NCI-H526 (cell line): ENCODE results near the gene FTL.

Experiments
- DNase-seq, 2 experiments: peaks; one replicate each; lab custom pipeline; 2025; lab: John Stamatoyannopoulos, UW

FTL gene

DNA sequence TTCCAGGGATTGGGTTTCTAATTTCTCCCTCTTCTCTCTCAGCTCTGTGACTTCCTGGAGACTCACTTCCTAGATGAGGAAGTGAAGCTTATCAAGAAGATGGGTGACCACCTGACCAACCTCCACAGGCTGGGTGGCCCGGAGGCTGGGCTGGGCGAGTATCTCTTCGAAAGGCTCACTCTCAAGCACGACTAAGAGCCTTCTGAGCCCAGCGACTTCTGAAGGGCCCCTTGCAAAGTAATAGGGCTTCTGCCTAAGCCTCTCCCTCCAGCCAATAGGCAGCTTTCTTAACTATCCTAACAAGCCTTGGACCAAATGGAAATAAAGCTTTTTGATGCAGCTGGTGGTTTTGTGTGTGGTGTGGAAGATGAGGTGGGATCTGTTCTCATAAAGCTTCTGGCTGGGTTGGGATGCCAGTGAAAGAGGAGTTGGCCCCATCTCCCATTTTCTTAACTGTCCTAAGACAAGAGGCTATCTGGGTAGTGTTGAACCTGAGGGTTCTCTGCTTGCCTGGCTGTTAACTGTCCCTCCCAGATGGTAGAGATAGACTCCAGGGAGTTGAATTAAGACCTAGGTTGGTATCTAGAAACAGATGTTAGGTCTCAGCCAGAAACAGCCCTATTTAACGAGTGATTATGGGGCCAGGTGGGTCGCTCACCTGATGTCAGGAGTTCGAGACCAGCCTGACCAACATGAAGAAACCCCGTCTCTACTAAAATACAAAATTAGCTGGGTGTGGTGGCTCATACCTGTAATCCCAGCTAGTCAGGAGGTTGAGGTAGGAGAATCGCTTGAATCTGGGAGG is 1.6 kb downstream of the FTL start:
- no peak for DNase-seq

DNA sequence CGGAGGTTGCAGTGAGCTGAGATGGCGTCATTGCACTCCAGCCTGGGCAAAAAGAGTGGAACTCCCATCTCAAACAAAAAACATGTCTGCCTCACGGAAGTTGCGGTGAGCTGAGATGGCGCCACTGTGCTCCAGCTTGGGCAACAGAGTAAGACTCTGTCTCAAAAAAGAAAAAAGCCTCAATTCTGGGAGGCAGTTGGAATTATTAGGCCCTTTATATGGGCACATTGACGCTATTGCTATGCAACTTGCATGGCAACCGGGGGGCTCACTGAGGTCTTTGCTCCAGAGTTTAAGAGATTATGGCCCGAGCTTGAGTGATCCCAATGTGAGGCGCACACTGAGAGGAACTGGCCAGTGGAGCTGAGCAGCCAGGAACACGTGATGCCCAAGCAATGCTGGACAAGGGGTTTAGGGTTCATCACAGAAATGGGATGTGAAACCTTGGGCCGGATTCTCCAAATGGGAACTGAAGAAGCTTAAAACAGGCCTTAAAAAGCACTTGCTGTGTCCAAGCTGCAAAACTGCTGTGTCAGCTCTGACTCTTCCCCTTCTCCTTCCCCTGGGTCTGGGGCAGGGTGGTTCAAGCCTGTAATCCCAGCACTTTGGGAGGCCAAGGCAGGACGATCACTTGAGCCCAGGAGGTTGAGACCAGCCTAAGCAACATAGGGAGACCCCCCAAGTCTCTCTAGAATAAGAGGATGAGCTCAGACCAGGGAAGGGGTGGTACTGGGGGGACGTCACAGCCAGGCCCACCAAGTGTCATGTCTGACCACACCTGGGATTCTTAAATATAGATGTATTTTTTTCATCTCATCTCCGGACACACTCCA is 2.5 kb downstream of the FTL start:
- DNase-seq = no peak

DNA sequence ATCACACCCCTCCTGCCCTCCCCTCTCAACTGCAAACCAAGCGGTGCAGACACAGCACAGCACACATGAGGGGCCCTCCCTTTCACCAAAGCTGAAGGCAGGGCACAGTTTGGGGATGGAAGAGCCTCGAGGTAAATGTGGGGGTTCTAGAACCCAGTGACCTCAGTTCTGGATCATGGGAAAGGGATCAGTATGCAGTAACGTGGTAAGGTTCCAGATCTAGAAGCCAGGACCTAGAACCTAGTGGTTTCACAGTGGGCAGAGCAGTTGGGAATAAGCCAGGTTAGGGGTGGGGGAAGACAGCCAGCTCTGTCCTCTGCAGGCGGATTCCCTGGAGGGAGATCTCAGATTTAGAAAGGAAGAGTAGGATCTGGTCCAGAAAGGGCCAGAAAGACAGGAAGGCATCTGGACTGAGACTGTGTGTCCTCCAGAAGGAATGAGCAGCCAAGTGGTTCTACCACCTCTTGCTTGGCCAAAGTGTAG is 3.1 kb downstream of the FTL start:
- DNase-seq = no peak

DNA sequence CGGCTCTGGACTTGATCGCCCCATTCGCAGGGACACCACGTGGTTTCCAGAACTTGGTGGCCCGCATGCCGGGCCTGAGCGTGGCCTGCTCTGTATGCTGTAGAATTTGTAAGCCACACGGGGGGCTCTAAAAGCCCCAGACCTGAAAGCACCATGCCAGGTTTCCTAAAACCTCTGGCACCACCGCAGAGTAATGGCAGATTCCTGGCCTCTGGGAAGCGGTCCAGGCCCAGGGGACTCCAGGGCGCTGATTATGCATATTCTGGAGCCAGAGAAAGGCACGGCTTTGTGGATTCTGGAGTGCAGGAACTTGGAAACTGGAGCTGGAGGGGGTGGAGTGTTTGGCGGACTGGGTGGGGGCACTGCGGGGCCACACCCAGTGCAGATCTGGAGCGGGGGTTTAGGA is 3.7 kb downstream of the FTL start:
- DNase-seq = no peak

DNA sequence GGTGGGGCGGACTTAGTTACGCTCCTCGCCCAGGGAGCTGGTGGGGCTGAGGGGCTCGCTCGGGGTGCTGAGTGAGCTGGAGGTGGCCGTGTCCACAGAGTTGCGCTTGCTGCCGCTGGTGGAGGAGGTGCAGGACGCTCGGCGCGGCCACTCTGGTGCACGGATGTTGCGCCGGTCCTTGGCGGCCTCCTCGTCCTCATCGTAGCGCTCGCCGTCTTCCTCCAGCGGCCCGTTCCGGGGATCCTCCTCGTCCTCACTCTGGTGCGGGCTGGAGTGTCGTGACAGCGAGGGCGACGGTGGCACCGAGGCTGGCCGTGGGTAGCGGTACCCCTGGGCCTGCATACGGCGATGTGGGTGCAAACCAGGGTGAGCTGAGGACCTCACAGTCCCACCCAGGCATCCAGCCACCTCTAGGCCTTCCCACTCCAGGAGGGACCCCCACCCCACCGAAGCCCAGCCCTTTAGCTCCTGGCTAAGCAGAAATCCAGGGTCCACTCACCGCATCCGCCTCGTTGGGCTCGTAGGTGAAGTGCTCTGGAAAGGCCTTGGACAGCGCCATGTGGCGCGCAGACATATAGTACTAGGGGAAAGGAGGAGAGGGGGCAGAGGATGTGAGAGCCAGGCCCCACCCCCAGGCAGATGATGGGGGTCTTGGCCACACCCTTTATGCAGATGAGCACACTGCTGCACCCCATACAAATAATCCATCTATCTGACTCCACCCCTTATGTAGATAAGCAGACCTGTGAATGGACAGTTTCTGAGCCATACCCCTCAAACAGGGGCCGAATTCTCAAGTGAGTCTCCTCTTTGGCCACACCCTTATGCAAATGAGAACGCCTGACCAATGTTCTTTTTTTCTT is 4.4 kb downstream of the FTL start:
- DNase-seq = peak in 1 of 2 experiments; percentile 22

DNA sequence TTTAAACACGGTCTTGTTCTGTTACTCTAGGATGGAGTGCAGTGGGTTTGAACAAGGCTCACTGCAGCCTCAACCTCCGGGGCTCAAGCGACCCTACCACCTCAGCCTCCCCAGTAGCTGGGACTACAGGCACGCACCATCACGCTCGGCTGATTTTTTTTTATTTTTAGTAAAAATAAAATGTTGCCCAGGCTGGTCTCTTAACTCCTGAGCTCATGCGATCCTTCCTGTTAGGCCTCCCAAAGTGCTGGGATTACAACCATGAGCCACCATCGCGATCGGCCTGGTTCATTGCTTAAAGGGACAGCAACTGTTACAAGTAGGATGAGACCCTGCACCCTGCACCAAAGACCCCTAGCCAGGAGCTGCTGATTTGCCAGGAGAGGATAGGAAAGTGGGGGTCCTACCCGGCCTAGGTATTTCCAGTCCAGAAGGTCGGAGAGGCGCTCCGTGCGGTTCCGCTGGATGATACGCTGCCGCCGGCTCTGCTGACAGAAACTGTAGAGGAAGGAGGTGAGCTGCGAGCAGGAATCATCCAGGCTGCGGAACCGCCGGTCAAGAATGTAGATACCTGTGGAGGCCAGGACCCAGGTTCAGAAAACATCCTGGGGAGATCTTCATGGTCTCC is 5.1 kb downstream of the FTL start:
- DNase-seq = no peak

DNA sequence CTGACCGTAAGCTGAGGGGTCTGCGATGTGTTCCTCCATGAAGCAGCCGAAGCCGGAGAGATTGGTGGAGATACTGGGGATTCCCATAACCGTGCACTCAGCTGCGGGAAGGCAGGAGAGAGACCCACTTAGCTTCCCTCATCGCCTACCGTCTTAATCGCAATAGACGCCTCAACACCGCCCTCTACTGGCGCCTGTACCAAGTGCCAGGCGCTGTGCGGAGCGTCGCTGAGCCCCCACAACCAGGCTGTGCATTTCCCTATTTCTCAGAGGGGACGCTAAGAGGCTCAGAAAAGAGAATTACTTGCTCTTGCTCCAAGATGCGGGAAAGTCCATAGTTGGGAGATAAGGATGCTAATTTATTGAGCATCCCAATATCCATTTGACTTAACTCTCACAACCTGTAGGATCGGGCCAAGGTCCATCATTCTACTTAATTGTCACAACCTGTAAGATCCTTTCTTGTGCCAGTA is 5.8 kb downstream of the FTL start:
- DNase-seq = peak; percentile 64 to 86

DNA sequence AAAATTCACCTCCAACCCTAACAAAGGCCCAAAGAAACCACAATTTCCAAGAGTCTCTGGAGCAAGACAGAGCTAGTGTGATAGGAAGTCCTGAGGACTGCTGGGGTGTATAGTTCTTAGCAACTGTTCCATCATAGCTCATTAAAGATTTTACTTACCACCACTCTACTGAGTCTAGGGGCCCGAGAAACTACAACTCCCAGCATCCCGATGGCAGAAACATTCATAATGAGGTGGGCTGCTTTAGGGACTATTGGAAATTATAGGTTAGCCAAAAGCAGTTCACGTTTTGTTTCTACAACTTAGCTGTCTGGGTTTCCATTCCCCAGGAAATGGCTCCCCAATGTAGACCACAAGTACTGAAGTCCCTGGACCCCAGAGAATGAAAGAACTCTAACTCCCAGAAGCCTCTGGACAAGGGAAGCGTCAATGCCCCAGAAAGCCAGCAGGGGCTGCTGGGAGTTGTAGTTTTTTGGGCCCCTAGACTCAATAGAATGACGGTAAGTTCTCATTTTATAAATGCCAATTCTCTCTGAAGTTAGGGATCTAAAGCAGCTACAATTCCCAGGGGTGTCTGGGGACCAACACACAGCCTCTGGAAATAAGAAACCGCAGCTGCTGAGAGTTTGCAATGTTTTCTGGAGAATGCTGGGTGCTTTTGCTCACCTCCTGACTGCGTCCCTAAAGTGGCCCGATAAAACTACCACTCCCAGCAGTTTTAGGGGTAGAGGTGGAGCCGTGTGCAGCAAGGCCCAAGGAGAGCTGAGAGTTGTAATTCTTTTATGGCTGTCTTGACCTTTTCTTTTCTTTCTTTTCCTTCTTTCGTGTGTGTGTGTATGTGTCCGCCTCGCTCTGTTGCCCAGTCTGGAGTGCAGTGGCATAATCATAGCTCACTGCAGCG is 11.1 kb downstream of the FTL start:
- peak in 1 of 2 experiments; percentile 50 for DNase-seq

DNA sequence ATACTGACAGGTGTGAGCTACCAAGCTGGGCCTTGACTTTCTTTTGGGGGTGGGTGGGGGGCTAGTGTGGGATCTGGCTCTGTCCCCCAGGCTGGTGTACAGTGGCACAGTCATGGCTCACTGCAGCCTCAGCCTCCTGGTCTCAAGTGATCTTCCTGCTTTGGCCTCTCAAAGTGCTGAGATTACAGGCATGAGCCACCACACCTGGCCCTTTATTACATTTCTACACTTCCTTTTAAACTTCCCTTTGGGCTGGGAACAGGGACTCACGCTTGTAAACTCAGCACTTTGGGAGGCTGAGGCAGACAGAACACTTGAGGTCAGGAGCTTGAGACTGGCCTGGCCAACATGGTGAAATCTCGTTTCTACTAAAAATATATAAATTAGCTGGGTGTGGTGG is 12.0 kb downstream of the FTL start:
- DNase-seq = no peak

DNA sequence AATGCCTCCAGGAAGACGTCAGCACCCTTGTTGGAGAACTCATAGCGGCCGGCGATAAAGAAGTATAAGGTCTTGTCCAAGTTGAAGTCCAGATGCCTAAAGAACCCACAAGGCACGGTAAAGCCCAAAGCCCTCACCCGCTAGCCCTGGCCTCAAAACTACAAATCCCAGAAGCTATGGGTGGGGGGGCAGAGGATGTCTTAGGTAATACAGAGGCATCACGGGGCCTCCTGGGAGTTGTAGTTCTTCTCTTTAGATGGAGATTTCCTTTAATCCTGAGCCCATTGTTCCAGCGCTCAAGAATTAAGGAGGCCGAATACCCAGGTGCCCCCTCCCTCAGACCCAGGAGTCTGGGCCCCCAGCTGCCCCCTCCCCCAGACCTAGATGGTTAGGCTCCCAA is 17.2 kb downstream of the FTL start:
- no peak for DNase-seq

DNA sequence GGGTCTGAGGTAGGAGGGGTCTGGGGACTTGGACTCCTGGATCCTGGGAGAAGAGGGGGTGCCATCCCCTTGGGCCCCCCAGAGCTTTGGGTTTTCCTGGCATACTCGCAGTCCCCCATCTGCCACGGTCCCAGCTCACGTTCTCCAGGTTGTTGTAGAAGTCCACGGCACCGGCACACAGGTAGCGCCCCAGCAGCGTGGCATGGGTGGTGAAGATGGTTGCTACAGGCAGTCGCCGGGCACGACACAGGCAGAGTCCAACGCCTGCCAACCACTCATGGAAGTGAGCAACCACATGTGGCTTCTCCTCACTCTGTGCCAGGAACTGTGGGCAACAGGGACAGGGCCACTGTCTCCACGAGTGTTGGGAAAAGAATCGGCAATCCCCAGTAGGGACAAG is 20.6 kb downstream of the FTL start:
- DNase-seq = no peak

DNA sequence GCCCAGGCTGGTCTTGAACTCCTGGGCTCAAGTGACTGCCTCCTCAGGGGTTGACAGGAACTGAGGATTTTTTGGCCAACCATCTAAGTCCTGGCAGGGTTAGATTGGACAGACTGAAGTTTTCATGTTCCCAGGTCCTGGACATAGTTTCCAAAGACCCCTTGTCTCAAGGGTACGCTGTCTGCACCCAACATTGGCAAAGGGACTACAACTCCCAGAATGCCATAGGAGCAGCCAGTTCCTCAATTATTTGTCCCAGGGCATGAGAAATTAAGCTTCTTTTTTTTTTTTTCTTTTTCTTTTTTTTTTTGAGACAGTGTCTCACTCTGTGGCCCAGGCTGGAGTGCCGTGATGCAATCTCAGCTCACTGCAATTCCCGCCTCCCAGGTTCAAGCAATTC is 21.1 kb downstream of the FTL start:
- no peak for DNase-seq

DNA sequence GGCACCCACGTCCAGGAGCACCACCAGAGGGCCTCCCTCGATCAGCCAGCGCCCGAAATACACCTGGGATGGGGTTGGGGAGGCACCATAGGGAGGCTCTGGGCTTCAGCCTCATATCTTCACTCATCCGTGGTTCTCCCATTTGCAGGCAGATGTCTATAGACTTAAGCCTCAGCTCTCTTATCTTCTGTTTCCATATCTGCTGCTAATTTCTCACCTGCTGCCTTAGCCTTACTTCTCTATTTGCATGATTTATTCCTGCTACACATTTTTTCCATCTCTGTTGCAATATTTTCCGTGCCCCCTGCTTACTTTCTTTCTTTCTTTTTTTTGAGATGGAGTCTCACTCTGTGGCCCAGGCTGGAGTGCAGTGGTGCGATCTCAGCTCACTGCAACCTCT is 22.2 kb downstream of the FTL start:
- no peak for DNase-seq

DNA sequence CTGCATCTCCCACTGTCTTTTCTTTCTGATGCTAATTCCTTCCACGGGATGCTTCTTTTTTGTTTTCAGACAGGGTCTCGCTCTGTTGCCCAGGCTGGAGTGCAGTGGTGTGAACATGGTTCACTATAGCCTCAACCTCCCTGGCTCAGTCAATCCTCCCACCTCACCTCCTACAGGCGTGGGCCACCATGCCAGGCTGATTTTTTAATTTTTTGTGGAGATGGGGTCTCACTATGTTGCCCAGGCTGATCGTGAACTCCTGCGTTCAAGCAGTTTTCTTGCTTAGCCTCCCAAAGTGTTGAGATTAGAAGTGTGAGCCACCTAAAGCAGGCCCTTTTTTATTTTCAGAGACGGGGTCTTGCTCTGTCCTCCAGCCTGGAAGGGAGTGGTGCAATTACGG is 23.2 kb downstream of the FTL start:
- DNase-seq = no peak

DNA sequence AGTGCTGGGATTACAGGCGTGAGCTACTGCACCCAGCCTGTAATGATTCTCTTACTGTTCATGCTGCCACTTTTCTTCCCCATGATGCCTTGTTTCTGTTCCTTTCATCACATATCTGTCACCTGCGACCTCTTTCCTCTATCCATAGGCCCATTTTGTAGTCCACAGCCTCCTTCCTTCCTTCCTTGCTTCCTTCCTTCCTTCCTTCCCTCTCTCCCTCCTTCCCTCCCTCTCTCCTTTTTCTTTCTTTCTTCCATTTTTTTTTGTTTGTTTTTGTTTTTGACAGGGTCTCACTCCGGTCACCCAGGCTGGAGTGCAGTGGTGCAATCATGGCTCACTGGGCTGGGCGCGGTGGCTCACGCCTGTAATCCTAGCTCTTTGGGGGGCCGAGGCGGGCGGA is 23.8 kb downstream of the FTL start:
- no peak for DNase-seq

DNA sequence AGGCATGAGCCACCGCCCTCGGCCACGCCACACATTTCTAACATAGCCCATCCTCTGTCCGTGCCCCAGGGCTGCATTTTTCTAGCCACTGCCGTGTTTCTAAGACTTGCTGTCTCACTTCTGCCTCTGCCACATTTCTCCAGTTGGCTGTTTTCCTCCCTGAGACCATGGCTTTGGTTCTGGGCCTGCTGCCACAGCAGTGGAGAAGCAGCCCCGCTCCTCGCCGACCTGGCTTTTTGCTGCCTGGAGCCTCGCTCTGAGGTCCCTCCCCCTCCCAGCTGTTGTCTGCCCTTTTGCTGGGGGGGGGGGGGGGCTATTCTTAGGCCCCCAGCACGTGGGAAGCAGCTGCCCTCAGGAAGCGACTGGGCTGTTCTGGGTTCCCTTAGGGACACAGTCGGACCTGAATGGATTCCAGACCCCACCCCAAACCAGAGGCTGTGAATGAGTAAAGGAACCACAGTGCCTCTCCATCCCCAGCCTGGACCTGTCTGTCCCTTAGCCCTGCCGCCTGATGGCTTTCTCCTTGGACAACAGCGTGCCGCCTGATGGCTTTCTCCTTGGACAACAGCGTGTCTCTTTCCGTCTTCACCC is 24.7 kb downstream of the FTL start:
- no peak for DNase-seq

DNA sequence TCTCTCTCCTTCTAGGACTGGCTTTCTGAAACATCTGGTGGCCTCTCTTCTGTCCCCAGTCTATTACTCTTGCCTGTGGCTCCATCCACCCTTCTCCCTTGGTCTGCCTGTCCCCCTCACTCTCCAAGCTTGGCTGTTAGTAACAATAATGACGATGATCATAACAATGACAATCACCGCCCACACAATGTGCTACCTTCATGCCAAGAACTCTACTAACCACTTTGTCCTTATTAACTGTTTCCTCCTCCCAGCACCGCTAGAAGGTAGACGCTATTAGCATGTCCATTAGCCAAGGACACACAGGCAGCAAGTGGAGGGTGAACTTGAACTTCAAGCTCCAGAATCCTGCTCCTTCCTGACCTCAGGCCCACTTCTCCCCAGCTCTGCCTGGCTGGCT is 25.3 kb downstream of the FTL start:
- no peak for DNase-seq

DNA sequence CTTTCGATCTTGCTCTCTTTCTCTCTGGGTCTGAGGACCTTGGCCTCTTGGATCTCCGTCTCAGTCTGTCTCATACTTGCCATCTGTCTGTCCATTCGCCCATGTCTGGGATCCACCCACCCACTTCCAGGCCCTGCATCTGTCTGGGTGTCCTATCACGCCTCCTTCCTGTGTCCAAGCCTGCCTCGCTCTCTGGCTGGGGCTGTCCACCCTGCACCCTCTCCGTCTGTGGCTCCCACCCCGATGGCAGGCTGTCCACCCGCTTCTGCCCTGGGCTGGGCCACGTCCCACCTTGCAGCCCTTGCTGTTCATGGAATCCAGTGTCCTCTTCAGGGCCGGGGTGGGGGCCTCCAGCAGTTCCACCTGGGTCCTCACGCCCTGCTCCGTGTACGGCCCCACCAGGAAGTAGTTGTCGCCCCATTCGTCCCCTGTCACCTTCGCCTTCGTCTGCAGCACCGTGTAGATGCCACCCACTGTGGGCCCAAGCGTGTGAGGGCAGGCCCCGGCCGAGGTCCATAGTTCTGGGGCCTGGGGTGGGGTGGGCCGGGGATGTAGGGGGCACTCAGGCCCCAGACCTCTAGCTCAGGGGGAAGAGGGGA is 26.0 kb downstream of the FTL start:
- DNase-seq = no peak

DNA sequence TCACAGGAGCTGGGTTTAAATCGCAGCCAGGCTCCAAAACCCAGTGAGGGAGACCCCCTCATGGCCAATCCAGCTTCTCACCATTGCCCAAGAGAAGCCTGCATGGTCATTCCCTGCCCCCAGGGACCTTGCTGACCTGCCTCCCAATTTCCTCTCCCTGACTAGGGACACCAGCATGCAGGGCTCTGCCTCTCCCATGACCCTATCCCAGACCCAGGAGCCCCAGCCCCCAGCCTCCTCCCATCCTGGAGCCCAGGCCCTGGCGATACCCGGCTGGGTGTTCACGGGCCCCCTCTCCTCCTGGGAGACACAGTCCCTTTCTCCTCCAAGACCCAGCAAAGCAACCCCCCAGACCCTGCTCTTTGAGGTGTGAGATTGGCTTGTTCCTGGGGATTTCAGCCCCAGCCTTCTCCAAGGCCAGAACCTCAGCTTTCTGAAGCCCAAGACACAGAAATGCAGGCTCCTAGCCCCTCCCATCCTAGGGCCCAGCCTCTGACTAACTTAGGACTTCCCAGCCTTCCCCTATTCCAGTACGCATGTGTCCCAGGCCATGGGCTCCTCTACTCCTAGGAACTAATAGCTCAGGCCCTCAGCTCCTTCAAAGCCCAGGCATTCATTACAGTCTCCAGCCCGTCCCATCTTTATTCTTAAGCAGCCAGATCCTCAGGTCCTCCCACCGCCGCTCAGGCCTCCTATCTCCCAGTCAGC is 26.9 kb downstream of the FTL start:
- DNase-seq = no peak
